ENCODE data around the gene COPS3. TPM values are rescaled to one million over a fixed set of nuclear protein-coding genes. Genes with fewer than 3 reads are reported as not detected.

Gene COPS3
- total RNA-seq, 1 experiment from 2014 or later = 113 TPM

DNA sequence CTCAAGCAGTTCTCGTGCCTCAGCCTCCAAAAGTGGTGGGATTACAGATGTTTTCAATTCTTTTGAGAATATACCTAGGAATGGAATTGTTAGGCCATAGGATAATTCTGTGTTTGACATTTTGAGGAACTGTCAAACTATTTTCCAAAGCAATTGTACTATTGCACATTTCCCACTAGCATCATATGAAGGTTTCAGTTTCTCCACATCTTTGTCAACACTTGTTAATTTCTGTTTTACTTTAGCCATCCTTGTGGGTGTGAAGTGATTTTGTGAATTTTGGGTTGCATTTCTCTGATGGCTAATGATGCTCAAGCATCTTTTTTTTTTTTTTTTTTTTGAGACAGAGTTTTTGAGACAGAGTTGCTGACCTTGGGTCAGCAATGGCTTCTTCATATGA is 28.3 kb upstream of the COPS3 start:
- no peak overlapping the region for H3K4ac ChIP-seq (ENCODE audit: low read depth, low read length)
- H3K23me2 ChIP-seq (ENCODE audit: insufficient read length, low read depth, low read length, poor library complexity, severe bottlenecking) = no peaks in the 10 kb centered on the region
- H4K8ac ChIP-seq (replicated peaks; ENCODE audit: insufficient read length, low read depth, low read length) = no peak overlapping the region
- no peak for DNase-seq
- no peak overlapping the region for H3K23ac ChIP-seq (ENCODE audit: insufficient read length, low read depth, low read length)
- H2BK15ac ChIP-seq (ENCODE audit: low read depth, low read length) = no peak overlapping the region
- H2BK20ac ChIP-seq (ENCODE audit: low read depth, low read length, poor library complexity, severe bottlenecking) = no peak overlapping the region
- 0 out of 2 replicates have a peak, but pooled peaks cover 3% of the 10 kb centered on the region for H3K4me1 ChIP-seq (ENCODE audit: insufficient read depth, low read length)
- H3K27ac Mint-ChIP-seq = no peak overlapping the region
- TF ChIP-seq, protein P1, sequence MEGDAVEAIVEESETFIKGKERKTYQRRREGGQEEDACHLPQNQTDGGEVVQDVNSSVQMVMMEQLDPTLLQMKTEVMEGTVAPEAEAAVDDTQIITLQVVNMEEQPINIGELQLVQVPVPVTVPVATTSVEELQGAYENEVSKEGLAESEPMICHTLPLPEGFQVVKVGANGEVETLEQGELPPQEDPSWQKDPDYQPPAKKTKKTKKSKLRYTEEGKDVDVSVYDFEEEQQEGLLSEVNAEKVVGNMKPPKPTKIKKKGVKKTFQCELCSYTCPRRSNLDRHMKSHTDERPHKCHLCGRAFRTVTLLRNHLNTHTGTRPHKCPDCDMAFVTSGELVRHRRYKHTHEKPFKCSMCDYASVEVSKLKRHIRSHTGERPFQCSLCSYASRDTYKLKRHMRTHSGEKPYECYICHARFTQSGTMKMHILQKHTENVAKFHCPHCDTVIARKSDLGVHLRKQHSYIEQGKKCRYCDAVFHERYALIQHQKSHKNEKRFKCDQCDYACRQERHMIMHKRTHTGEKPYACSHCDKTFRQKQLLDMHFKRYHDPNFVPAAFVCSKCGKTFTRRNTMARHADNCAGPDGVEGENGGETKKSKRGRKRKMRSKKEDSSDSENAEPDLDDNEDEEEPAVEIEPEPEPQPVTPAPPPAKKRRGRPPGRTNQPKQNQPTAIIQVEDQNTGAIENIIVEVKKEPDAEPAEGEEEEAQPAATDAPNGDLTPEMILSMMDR (conservative IDR thresholded peaks at IDR 0.05) = no peak
- H2BK12ac ChIP-seq (ENCODE audit: insufficient read length, low read depth, low read length) = no peak overlapping the region
- no peak overlapping the region for H3K4me3 Mint-ChIP-seq
- no peak overlapping the region for H3T11ph ChIP-seq (ENCODE audit: low read length)
- H3K27me3 Mint-ChIP-seq (ENCODE audit: low read depth) = peaks cover 5% of the 10 kb centered on the region
- no peak overlapping the region for H3K27ac ChIP-seq (ENCODE audit: insufficient read length, low read depth, low read length)
- no peaks in the 10 kb centered on the region for H3K79me2 ChIP-seq (ENCODE audit: insufficient read depth, low read length)
- H2BK5ac ChIP-seq (ENCODE audit: insufficient read length, low read length) = no peak overlapping the region
- peaks cover 13 to 17% of the 10 kb centered on the region in 2 experiments for H3K4me1 Mint-ChIP-seq
- H3K18ac ChIP-seq (ENCODE audit: insufficient read length, low read depth, low read length) = no peak overlapping the region
- H3K79me1 ChIP-seq (ENCODE audit: insufficient read depth, low read depth, low read length, poor library complexity, severe bottlenecking) = no peaks in the 10 kb centered on the region
- H4K91ac ChIP-seq (ENCODE audit: insufficient read length, low read depth, low read length) = no peak overlapping the region
- peaks cover 4% of the 10 kb centered on the region in 2 experiments for H3K9me3 Mint-ChIP-seq
- H4K20me1 ChIP-seq (ENCODE audit: control insufficient read depth, insufficient read depth, insufficient read length) = no peaks in the 10 kb centered on the region
- H3K14ac ChIP-seq (ENCODE audit: insufficient read depth, low read length) = no peak overlapping the region
- no peak overlapping the region for H3K4me2 ChIP-seq (ENCODE audit: insufficient read depth, insufficient read length, low read length)
- WGBS (ENCODE audit: extremely low coverage, insufficient read length, low lambda C conversion rate) = no CpG with 5 or more reads among the region's 1 CpG
- peaks cover 8 to 37% (median 18%) of the 10 kb centered on the region in 3 experiments for H3K36me3 Mint-ChIP-seq (ENCODE audit: insufficient read depth in 1 of 3, low read depth in 3 of 3)
- no peak overlapping the region for H3K56ac ChIP-seq (ENCODE audit: insufficient read length, low read depth, low read length)
- H2BK120ac ChIP-seq (ENCODE audit: low read depth, low read length, poor library complexity, severe bottlenecking) = no peak overlapping the region
- no peaks in the 10 kb centered on the region for H3K27me3 ChIP-seq (ENCODE audit: insufficient read depth, low read length)
- no peak overlapping the region for H4K5ac ChIP-seq (ENCODE audit: insufficient read length, low read depth, low read length)
- no peaks in the 10 kb centered on the region for H3K9me3 ChIP-seq (ENCODE audit: control insufficient read depth, low read depth, low read length)
- no peak overlapping the region for H2AK5ac ChIP-seq (ENCODE audit: insufficient read length, low read length)
- H3K9ac ChIP-seq (ENCODE audit: extremely low read depth, insufficient read length, low read length) = no peak overlapping the region
- H2AFZ ChIP-seq (ENCODE audit: low read length) = no peak overlapping the region
